Stimulated activated CD4-positive, alpha-beta T cell treated with anti-CD3 and anti-CD28 coated beads, Interleukin-12 subunit alpha, Interleukin-12 subunit beta, amount 100 ng/mL, for 4 hours (primary cell): Measurements from ENCODE around the gene SLC31A1.
"Not testable (repeated sequence)": the region's sequence is repeated elsewhere in the genome, so short reads cannot be mapped to it uniquely, and the experiment has no call there.

Experiments used
- DNase-seq: peaks from one replicate; pipeline ENCODE4 v3.0.0-alpha.2; 2020

Gene SLC31A1

GRCh38 chr9:113221800-113222481 lies 597 bp downstream of the SLC31A1 start:
- DNase-seq, result no peak

GRCh38 chr9:113222482-113222841 lies 1.1 kb downstream of the SLC31A1 start:
- DNase-seq, result no peak

DNA sequence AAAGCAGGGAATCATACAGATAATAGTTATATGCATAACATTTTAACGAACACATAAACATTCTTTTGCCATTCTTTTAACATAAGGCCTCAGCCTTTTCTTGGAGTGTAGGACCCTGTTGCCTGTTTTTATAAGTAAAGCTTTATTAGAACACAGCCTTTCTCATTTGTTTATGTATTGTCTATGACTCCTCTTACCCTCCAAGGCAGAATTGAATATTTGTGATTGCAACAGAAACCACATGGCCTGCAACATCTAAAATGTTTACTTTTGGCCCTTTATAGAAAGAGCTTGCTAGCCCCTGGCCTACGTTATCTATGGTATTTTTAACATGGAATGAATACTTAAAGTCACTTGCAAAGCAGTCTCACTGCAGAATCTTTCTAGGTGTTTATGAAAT lies 2.6 kb downstream of the SLC31A1 start:
- no peak for DNase-seq

DNA sequence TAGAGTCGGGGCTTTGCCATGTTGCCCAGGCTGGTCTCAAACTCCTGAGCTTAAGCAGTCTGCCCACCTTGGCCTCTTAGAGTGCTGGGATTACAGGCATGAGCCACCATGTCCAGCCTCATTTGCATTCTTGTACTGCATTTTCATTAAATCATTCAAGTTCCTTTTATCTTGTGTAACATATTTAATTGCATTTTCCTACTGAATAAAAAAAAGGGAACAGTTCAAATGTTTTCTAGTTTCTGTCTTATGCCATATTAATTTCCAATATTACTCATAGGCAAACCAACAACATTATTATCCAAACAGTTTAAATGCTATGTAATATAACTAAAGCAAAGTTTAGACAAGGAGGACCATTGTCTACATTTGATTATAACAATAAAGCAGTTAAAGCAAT lies 6.1 kb downstream of the SLC31A1 start:
- DNase-seq, result no peak

DNA sequence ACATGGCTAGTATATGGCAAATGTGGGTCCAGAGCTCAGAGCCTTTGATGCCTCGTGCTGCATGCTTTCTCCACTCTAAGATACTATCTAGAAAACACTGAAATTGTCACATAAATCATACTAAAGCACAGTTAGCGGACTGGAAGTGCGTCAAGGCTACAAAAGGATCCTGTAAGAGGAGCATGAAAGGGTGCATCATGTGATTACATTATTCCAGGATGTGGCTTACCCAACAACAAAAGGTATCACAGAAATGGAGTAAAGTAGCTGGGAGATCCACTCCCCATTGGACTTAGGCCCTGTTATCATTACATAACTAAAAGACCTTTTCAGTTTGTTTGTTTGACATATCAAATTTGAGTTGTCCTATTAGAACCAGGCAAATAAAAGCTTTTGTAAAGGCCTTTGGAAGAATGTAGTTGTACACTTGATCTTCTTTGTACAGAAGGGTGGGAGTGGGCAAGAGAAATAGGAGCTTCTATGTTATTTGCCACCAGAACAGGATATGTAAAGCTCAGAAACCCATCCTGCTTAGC lies 6.9 kb downstream of the SLC31A1 start:
- DNase-seq, result no peak

GRCh38 chr9:113231701-113232100 lies 10.4 kb downstream of the SLC31A1 start:
- no peak for DNase-seq

DNA sequence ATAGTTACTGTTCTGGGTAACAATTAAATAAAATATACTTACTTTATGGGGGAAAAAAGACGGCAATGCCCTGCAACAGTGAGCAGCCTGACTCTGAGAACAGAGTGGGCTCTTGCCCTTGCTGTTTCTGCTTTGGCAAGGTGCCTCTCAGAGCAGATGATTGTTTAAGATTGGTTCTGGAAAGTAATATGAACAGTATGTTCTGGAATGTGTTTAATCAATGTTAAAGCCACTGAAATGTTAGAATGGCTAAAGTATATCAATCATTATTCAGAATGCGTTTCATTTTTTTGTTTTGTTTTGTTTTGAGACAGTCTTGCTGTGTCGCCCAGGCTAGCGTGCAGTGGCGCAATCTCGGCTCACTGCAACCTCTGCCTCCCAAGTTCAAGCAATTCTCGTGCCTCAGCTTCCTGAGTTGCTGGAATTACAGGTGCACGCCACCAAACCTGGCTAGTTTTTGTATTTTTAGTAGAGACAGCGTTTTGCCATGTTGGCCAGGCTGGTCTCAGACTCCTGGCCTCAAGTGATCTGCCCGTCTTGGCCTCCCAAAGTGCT lies 14.4 kb downstream of the SLC31A1 start:
- not testable (repeated sequence) for DNase-seq

DNA sequence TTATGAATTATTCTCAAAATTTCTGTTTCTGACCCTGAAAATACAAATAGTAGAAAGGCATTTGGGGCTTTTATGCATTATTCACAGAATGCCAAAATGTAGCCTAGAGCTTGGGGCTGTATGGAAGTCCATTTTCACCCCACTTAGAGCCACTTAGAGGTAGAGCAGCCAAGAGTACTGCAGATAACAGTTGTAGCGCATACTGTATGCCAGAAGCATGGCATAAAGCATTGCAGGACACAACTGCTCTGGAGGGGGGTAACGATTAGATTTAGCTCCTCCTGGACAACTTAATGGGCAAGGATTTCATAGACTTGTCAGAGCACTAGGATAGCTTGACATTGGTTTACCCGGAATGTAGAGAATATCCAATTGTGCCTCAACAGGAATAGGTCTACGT lies 15.7 kb downstream of the SLC31A1 start:
- DNase-seq, result no peak

- DNase-seq, result no peak
Measured at GRCh38 chr9:113238202-113238858, 17.0 kb downstream of the SLC31A1 start.

DNA sequence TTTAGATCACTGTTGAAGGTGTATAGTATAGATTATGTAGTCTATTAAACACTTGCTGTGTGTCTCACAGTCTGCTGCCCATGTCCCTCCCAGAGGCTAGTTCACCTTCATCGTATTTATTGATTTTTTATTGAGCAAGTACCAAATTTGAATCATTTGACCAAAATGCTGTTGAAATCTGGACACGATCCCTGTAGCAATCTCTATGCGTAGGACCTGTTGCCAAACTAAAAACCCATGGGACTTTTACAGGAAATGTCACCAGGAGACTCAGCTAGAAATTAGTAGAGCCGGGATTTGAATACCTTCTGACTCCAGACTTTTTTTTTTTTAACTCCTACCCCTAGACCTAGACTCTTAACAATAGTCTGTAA lies 17.5 kb downstream of the SLC31A1 start:
- DNase-seq, result no peak

DNA sequence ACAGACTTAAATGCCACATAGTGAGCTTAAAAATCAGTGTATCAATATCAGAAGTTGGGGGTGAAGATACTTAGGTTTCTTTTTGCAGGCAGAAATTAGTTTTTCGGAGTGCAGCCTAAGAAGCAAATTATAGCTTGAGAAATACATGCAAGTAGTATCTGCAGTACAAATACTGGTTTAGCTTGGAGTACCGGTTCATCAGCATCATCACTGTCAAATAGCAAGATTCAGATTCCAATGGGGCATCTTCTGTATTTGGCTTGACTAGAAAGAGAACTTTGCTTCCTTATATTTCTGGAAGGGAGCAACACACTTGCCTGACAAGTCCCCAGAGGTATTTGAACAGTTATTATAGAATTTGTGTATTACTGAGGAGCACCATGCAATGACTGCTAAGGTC lies 19.8 kb downstream of the SLC31A1 start:
- DNase-seq, result no peak

DNA sequence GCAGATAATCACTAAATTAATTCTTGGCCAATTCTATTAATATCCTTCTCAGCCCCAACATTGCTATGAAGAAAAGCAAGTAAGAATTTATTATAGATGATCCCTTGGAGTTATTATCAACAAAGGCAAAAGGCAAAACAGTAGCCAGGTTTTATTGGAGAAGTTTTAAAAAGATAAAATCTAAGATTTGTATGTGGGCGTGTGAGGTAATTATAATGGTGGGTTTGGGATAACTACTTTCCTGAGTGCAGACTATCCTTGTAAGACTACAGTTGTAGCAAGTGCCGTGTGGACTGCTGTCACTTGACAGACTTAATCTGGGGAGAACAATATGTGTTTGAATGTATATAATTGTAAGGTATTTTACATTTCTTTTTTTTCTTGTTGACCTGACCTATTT lies 23.2 kb downstream of the SLC31A1 start:
- no peak for DNase-seq

DNA sequence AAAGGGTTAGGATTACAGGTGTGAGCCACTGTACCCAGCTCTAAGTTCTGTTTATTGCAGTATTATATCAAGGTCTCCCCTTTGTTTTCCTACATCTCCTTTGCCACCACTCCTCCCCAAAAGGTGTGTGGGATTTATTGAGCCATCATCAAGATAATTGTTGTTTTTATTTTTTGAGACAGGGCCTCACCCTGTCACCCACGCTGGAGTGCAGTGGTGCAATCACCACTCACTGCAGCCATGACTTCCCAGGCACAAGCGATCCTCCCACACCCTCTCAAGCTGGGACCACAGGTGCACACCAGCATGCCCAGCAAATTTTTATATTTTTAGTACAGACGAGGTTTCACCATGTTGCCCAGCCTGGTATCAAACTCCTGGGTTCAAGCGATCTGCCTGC lies 24.6 kb downstream of the SLC31A1 start:
- DNase-seq, result no peak

DNA sequence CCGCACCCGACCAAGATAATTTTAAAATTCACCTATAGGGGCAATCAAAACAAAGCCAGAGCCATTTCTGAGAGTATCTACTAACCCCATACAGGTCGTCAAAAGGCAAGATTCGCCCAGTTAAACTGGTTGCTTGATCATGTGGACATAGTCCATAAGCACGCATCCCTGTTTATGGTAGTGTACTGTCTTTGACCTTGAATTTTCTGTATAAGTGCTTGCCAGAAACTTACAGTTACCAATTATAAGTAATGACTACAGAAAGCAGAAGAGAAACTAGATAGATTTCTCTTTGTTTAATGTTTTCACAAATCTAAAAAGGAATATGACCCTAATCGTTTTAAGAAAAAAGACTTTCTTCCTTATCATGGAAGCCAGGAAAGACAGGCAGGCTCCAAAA lies 25.6 kb downstream of the SLC31A1 start:
- DNase-seq, result no peak

DNA sequence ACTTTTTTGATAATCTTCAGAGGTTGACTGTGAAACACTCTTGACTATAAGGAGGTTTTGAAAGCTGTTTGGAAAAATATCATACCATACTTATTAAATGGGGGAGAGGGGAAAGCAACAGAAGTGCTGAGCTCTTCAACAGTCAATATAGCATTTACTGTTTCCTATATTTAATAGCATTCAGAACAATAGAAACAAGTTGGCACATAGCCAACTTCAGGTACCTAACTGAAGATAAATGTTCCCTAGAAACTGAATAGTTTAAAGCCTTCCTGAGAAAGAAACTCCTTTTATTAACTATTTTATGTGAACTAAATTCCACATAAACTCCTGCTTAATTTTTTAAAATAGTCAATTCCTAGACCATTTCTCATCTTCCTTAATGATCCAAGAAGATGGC lies 26.3 kb downstream of the SLC31A1 start:
- DNase-seq, result no peak

DNA sequence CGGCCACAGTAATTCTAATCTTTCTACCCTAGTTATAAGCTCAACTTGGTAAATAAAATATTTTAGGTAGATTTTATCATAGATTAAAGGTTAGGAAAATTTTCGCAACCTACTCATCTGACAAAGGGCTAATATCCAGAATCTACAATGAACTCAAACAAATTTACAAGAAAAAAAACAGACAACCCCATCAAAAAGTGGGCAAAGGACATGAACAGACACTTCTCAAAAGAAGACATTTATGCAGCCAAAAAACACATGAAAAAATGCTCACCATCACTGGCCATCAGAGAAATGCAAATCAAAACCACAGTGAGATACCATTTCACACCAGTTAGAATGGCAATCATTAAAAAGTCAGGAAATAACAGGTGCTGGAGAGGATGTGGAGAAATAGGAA lies 28.3 kb downstream of the SLC31A1 start:
- DNase-seq, result not testable (repeated sequence)

DNA sequence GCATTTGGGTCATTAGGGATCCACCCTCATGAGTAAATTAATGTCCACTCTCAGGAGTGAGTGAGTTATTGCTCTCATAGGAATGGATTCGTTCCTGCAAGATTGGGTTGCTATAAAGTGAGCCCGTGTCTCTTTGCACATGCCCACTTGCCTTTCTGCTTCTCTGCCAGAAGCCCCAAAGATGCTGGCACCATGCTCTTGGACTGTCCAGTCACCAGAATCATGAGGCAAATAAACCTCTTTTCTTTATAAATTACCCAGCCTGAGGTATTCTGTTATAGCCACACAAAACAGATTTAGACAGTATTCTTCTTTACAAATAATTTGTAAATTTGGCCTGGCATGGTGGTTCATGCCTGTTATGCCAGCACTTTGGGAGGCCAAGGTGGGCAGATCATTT lies 29.5 kb downstream of the SLC31A1 start:
- DNase-seq, result no peak

GRCh38 chr9:113254991-113255390 lies 33.6 kb downstream of the SLC31A1 start:
- DNase-seq, result no peak

DNA sequence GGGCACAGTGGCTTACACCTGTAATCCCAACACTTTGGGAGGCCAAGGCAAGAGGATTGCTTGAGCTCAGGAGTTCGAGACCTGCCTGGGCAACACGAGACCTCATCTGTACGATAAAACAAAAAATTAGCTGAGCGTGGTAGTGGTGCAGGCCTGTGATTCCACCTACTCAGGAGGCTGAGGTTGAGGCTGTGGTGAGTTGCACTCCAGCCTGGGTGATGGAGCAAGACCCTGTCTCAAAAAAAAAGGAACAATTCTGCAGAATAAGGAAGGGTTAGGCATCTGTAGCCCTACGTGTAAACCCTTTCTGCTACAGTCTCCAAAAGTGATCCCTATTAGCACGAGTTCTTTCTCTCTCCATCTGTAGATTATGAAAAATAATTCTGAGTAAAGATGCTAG lies 34.1 kb downstream of the SLC31A1 start:
- no peak for DNase-seq

GRCh38 chr9:113257863-113258262 lies 36.5 kb downstream of the SLC31A1 start:
- no peak for DNase-seq

DNA sequence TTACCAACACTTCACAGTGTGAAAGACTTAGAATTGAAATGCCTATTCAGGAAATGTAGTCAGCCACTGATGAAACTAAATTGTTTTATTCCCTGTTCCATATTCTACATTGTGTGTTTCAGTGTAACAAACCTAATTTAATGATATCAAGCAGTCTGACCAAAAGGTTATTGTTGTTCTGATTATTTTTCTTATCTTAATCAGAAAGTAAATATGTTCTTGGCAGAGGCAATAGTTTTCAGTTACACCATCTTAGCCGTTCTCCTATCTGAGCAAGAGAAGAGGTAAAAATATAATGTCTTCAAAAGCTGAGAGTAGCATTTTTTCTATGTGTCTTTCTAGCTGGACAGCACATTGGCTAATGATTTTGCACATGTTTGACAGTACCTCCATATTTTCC lies 36.9 kb downstream of the SLC31A1 start:
- no peak for DNase-seq

DNA sequence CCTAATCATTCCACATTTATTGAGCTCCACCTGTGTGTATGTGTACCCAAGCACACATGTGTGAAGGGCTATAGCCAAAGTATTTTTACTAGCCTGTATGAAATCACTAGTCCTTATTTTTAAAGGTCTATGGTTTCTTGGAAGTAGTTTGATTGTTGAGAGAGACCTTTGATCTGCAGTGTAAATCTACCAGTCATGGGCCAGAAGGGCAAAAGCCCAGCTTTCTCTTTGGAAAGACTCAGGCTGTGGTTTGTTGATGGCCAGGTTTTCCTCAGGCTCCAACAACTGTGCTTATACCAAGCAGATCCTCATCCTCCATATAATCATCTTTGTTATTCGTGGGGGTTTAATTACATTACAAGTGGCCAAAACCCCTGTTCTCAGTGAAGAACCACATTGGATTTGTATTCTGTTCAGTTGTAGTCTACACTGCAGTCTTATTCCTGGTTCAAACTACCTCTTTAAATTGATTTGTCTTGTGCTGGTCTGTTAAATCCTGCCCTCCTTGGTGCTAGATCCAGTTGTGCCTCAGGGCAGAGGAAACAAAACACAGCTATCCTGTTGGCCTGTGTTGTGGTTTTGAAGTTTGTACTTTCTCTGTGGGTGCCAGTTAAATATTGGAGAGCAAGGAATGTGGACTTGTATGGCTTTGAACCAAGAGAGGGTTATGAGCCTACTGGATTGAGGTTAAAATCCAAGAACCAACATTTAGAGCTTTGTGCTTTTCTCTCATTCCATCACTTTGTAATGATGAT lies 40.8 kb downstream of the SLC31A1 start:
- DNase-seq, result no peak

DNA sequence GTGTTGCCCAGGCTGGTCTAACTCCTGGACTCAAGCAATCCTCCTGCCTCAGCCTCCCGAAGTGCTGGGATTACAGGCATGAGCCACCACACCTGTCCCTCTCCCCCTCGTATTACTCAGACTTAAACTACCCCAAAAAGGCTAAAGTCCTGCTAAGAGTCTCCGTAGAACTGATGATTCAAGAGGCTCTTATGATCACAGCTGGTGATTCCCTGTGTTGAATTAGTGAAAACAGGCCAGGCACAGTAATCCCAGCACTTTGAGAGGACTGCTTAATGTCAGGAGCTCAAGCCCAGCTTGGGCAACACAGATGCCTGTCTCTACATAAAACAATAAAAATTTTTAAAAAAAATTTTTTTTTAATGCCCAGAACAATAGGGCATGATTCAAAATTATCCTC lies 44.8 kb downstream of the SLC31A1 start:
- DNase-seq, result no peak
